IMR-90 (cell line): ENCODE data around the gene CHRNA1. TPM values are rescaled to one million over a fixed set of nuclear protein-coding genes. Genes with fewer than 3 reads are reported as not detected.

Experiments
- ATAC-seq: fragments of 200-7000 bp; cut with Tn5 transposase; 2 replicates; pipeline ENCODE4 v1.9.1; 2020; ENCODE audit warnings: low read depth, mild to moderate bottlenecking, moderate library complexity
- BruUV-seq: library from RNA; stranded (reverse); fragments of 400-500 nt; replicated peaks from 2 replicates; lab custom pipeline; 2021; lab: Mats Ljungman, UMichigan
- CTCF ChIA-PET: fragments of 300-600 bp; formaldehyde crosslinking; extraction: SDS; loops from one replicate; lab custom pipeline; 2021; ENCODE audit warnings: antibody characterized with exemption; lab: Yijun Ruan, JAX
- POLR2A ChIA-PET: fragments of 300-600 bp; sonication (Branson Sonifier 250); formaldehyde crosslinking; loops from one replicate; lab custom pipeline; 2022; ENCODE audit warnings: antibody characterized with exemption; ENCODE audit not compliant: unreplicated experiment; lab: Charles Lee
- DNase-seq: peaks from one replicate; pipeline ENCODE4 v3.0.0; 2013
- H2AFZ ChIP-seq: replicated peaks from 2 replicates; pipeline ENCODE3; 2013; ENCODE audit warnings: low read length, mild to moderate bottlenecking; ENCODE audit not compliant: poor library complexity
- H2AK5ac ChIP-seq: 2 replicates; pipeline ENCODE4 v1.6.1; 2013; ENCODE audit warnings: low read depth, low read length, inconsistent platforms
- H2AK9ac ChIP-seq: replicated peaks from 2 replicates; pipeline ENCODE3; 2013; ENCODE audit warnings: mild to moderate bottlenecking, low read depth, low read length, moderate library complexity; ENCODE audit not compliant: poor library complexity
- H2BK120ac ChIP-seq: 2 replicates; pipeline ENCODE4 v1.6.1; 2013; ENCODE audit warnings: low read depth, low read length, inconsistent platforms
- H2BK15ac ChIP-seq: 3 replicates; pipeline ENCODE4 v1.6.1; 2013; ENCODE audit warnings: low read depth, low read length, inconsistent platforms
- H2BK20ac ChIP-seq: 2 replicates; pipeline ENCODE4 v1.6.1; 2013; ENCODE audit warnings: low read depth, mild to moderate bottlenecking, inconsistent platforms, low read length, moderate library complexity
- H2BK5ac ChIP-seq: 2 replicates; pipeline ENCODE4 v1.6.1; 2013; ENCODE audit warnings: mild to moderate bottlenecking, low read depth, low read length, inconsistent platforms; ENCODE audit not compliant: poor library complexity, severe bottlenecking
- H3K14ac ChIP-seq: replicated peaks from 2 replicates; pipeline ENCODE4 v1.6.1; 2013; ENCODE audit warnings: low read depth, low read length, inconsistent platforms
- H3K18ac ChIP-seq: 2 replicates; pipeline ENCODE4 v1.6.1; 2013; ENCODE audit warnings: low read depth, low read length, control low read depth
- H3K23ac ChIP-seq: 2 replicates; pipeline ENCODE4 v1.6.1; 2013; ENCODE audit warnings: low read depth, low read length, inconsistent platforms
- H3K27ac ChIP-seq: 2 replicates; pipeline ENCODE4 v1.5.1; 2013; ENCODE audit warnings: mild to moderate bottlenecking, control low read depth, low read length; ENCODE audit not compliant: insufficient read depth
- H3K27me3 ChIP-seq: 2 replicates; pipeline ENCODE4 v1.6.1; 2013; ENCODE audit warnings: low read length; ENCODE audit not compliant: control insufficient read depth, insufficient read depth
- H3K36me3 ChIP-seq: 2 replicates; pipeline ENCODE4 v1.6.1; 2013; ENCODE audit warnings: low read length, mixed read lengths; ENCODE audit not compliant: control insufficient read depth, insufficient read depth
- H3K4ac ChIP-seq: 2 replicates; pipeline ENCODE4 v1.6.1; 2013; ENCODE audit warnings: low read depth, low read length, inconsistent platforms
- H3K4me1 ChIP-seq: 2 replicates; pipeline ENCODE4 v1.6.1; 2013; ENCODE audit warnings: low read length, mixed read lengths; ENCODE audit not compliant: control insufficient read depth, insufficient read depth
- H3K4me2 ChIP-seq: 2 replicates; pipeline ENCODE4 v1.6.1; 2013; ENCODE audit warnings: low read depth, mild to moderate bottlenecking, control low read depth, low read length, moderate library complexity
- H3K4me3 ChIP-seq: 2 replicates; pipeline ENCODE4 v1.5.1; 2013; ENCODE audit warnings: low read depth, mild to moderate bottlenecking, control low read depth, low read length, moderate library complexity; ENCODE audit not compliant: insufficient read depth
- H3K56ac ChIP-seq: 2 replicates; pipeline ENCODE4 v1.6.1; 2013; ENCODE audit warnings: low read length, inconsistent platforms; ENCODE audit not compliant: insufficient read depth; ENCODE audit errors: extremely low read depth
- H3K79me1 ChIP-seq, 2 experiments: 2 replicates each; pipeline ENCODE4 v1.6.1; 2013; ENCODE audit warnings: low read length in 2 of 2, inconsistent platforms in 1 of 2, low read depth in 1 of 2
- H3K9ac ChIP-seq: 2 replicates; pipeline ENCODE4 v1.6.1; 2013; ENCODE audit warnings: low read depth, low read length, control low read depth
- H3K9me1 ChIP-seq: 2 replicates; pipeline ENCODE4 v1.6.1; 2013; ENCODE audit warnings: low read length, inconsistent platforms; ENCODE audit not compliant: insufficient read depth
- H3K9me3 ChIP-seq: 2 replicates; pipeline ENCODE4 v1.6.1; 2013; ENCODE audit warnings: low read length; ENCODE audit not compliant: control insufficient read depth, insufficient read depth
- H4K20me1 ChIP-seq: 2 replicates; pipeline ENCODE4 v1.6.1; 2013; ENCODE audit warnings: low read length, inconsistent platforms; ENCODE audit not compliant: insufficient read depth
- H4K5ac ChIP-seq: 2 replicates; pipeline ENCODE4 v1.6.1; 2013; ENCODE audit warnings: mild to moderate bottlenecking, low read depth, low read length, control low read depth
- H4K8ac ChIP-seq, 2 experiments: 2 replicates each; pipeline ENCODE4 v1.6.1; 2013; ENCODE audit warnings: low read depth in 2 of 2, low read length in 2 of 2, control low read depth in 1 of 2, inconsistent platforms in 1 of 2
- H4K91ac ChIP-seq: 2 replicates; pipeline ENCODE4 v1.6.1; 2013; ENCODE audit warnings: low read depth, low read length, inconsistent platforms; ENCODE audit not compliant: insufficient read depth
- BHLHE40 ChIP-seq: fragments of 150-350 bp; IDR thresholded peaks from 2 replicates; pipeline ENCODE4 v1.6.1; 2016; ENCODE audit warnings: mild to moderate bottlenecking, low read depth, low read length
- FOS ChIP-seq: fragments of 150-350 bp; IDR thresholded peaks from 2 replicates; pipeline ENCODE4 v1.6.1; 2016; ENCODE audit warnings: low read depth, low read length
- MXI1 ChIP-seq: IDR thresholded peaks from 2 replicates; pipeline ENCODE4 v1.6.1; 2012; ENCODE audit warnings: low read depth, mild to moderate bottlenecking, low read length, moderate library complexity, borderline replicate concordance
- RAD21 ChIP-seq: IDR thresholded peaks from 2 replicates; pipeline ENCODE4 v1.6.1; 2012; ENCODE audit warnings: low read length, improper control_type of control experiment
- SMC3 ChIP-seq: fragments of 150-350 bp; IDR thresholded peaks from 2 replicates; pipeline ENCODE4 v1.6.1; 2016; ENCODE audit warnings: low read depth, mild to moderate bottlenecking, antibody characterized with exemption, low read length, moderate library complexity
- WGBS, 2 experiments: methylation state at CpG; one replicate each; pipeline versions ENCODE4 v1.1.5 to v1.1.7; 2013; ENCODE audit warnings: missing lambda C conversion rate in 2 of 2; ENCODE audit not compliant: insufficient read length in 1 of 2; ENCODE audit errors: extremely low coverage in 2 of 2; 5-methylcytosine and 5-hydroxymethylcytosine counted together
- dilution Hi-C: fragments of 300-500 bp; cut with HindIII; formaldehyde crosslinking; loops from one replicate; pipeline ENCODE4 v1.14.3; 2018; ENCODE audit warnings: low sequenced_read_pairs; ENCODE audit not compliant: unreplicated experiment
- in situ Hi-C: fragments of 300-500 bp; cut with MboI; formaldehyde crosslinking; loops from 3 replicates; pipeline ENCODE4 v1.14.3; 2019; ENCODE audit warnings: low sequenced_read_pairs, inconsistent platforms, mixed read lengths
- intact Hi-C: fragments of 100-400 bp; cut with micrococcal nuclease; formaldehyde crosslinking; loops from 2 replicates; pipeline ENCODE4 v1.10.0; 2022
- polyA plus RNA-seq, 3 experiments: library from polyadenylated mRNA; depleted of rRNA; stranded (reverse); fragments of >200 nt; gene quantifications; 2 replicates each; pipeline ENCODE4 v1.2.3, GENCODE V29; 2012; ENCODE audit warnings: low replicate concordance in 1 of 3
- total RNA-seq: library from RNA; depleted of rRNA; stranded (reverse); fragments of >200 nt; gene quantifications from 2 replicates; pipeline ENCODE4 v1.2.3, GENCODE V29; 2012
- TF ChIP-seq, protein P1 (sequence below): fragments of 150-350 bp; IDR thresholded peaks from 2 replicates; pipeline ENCODE4 v1.6.1; 2016; ENCODE audit warnings: low read depth, mild to moderate bottlenecking, low read length, moderate library complexity, borderline replicate concordance
- TF ChIP-seq, protein P2 (sequence below): fragments of 150-350 bp; IDR thresholded peaks from 2 replicates; pipeline ENCODE4 v1.6.1; 2017; ENCODE audit warnings: mild to moderate bottlenecking, antibody characterized with exemption, low read length, low read depth

Gene CHRNA1
- total and polyA plus RNA-seq, 2 of the 4 experiments (the other 2 are of a cell fraction), result 0.75 to 0.90 TPM

DNA sequence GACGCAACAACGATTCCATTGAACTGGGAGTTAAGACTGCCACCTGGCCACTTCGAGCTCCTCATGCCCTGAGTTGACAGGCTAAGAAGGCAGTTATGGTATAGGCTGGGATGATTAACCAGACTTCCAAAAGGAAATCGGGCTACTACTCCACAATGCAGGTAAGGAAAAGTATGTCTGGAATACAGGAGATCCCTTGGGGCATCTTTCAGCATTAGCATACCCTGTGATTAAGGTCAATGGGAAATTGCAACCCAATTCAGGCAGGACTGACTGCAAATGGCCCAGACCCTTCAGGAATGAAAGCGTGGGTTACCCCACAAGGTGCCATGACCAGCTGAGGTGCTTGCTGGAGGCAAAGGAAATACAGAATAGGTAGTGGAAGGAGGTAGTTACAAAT is 19.1 kb downstream of the CHRNA1 start:
- Histone ChIP-seq H3K36me3 (no peaks in the 10 kb centered on the region), H3K9ac (no peak overlapping the region), H2BK5ac (no peak overlapping the region), H2BK20ac (no peak overlapping the region), H4K5ac (no peak overlapping the region), H3K9me1 (peaks cover 3% of the 10 kb centered on the region; the same call in 1 of the 2 replicates), H3K27me3 (peaks cover 11% of the 10 kb centered on the region), H3K4ac (no peak overlapping the region), H3K4me3 (no peak overlapping the region), H3K18ac (no peak overlapping the region), H3K27ac (no peak overlapping the region), H4K8ac (no peak overlapping the region), H3K23ac (no peak overlapping the region), H3K4me2 (no peak overlapping the region), H3K14ac (no peak overlapping the region), H2BK120ac (no peak overlapping the region), H4K91ac (no peak overlapping the region), H2AK5ac (no peak overlapping the region), H2BK15ac (no peak overlapping the region), H2AK9ac (no peak overlapping the region), H3K56ac (no peak overlapping the region), H4K20me1 (no peaks in the 10 kb centered on the region), H3K79me1 (no peaks in the 10 kb centered on the region), H3K4me1 (no peaks in the 10 kb centered on the region), H2AFZ (no peak overlapping the region), H3K9me3 (no peaks in the 10 kb centered on the region)
- in situ Hi-C loops, result loop anchor here (25.0 kb wide), 1 partner anchor 1342 kb away; the partner anchor contains the start of genes EVX2, HOXD12 and HOXD13
- BruUV-seq, result no TSS peak
- no peak for ATAC-seq
- POLR2A ChIA-PET, result no interaction called here
- intact Hi-C loops, result loop anchor here (5.0 kb wide), 1 partner anchor 43 kb away; no protein-coding TSS in a partner anchor
- 80% methylated on average over 1 of the region's 5 CpGs; no CpG with 5 or more reads in 1 of the 2 experiments for WGBS, 2 experiments
- dilution Hi-C loops, result no loop called here
- CTCF ChIA-PET, result no interaction called here
- TF ChIP-seq BHLHE40, result no peak
- TF ChIP-seq, protein P1, sequence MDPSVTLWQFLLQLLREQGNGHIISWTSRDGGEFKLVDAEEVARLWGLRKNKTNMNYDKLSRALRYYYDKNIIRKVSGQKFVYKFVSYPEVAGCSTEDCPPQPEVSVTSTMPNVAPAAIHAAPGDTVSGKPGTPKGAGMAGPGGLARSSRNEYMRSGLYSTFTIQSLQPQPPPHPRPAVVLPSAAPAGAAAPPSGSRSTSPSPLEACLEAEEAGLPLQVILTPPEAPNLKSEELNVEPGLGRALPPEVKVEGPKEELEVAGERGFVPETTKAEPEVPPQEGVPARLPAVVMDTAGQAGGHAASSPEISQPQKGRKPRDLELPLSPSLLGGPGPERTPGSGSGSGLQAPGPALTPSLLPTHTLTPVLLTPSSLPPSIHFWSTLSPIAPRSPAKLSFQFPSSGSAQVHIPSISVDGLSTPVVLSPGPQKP, result no peak
- no peak for TF ChIP-seq MXI1
- TF ChIP-seq FOS, result no peak
- no peak for TF ChIP-seq SMC3
- TF ChIP-seq, protein P2, sequence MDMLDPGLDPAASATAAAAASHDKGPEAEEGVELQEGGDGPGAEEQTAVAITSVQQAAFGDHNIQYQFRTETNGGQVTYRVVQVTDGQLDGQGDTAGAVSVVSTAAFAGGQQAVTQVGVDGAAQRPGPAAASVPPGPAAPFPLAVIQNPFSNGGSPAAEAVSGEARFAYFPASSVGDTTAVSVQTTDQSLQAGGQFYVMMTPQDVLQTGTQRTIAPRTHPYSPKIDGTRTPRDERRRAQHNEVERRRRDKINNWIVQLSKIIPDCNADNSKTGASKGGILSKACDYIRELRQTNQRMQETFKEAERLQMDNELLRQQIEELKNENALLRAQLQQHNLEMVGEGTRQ, result no peak
- no peak for TF ChIP-seq RAD21
- no peak for DNase-seq
